Measurements from ENCODE around the gene CXCR5.

Gene CXCR5

DNA sequence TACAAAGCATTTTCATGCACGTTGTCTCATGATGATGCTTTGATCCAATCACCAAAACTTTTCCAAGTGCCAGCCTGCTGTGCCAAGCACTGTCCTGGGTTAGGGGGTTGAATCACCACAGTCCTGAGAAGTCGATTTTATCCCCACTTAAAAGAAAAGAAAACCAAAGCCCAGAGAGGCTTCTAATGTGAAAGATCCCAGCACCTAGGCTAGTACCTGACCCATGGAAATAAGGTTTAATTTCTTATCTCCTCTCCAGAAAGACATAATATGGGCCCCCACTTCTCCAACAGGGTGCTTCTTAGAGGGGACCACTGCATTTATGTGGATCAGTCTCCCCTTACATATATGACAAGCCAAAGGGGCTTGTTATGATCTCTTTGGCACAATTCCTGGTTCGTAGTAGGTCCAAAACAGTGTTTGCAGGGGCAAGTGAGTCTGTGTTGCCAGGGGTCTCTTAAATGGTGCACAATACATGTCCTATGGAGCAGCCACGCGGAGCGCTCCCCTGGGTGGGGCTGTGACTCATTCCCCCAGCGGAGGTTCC is 43.9 kb downstream of the CXCR5 start:
- DNase-seq (ENCODE audit: low read depth, low spot score), result no peak

DNA sequence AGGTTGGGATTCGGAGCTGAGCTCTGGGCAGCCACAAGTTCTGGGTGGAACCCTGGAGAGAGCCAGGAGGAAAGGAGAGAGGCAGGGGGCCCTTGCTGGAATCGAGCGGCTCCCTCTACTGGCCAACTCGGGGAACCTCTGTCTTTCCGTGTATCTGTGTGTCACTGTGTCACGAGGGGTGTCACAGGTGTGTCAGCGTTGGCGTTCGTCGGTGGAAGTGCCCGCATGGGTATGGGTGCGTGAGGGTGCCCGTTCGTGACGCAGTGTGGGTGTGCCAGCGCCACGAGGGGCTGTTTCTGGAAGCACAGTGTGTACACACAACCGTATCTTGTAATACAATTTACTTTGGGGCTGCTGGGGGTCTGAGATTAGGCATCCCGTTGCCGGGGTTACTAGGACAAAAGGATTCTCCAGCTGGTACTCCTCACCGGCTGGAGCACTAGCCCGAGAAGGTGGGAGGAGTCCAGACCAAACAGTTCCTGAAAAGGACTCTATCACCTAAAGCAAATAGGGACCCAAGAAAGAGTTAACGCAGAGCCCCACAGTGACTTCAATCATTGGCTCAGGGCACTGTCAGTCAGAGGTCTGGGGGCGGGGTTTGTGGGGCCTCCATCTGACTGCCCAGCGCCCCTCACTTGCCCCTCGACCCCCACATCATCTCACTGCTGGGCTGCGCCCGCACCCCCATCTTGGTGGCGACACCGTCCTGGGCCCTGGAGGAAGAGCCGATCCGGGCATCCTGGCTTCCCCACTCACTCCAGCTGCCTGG is 44.6 kb downstream of the CXCR5 start:
- DNase-seq (ENCODE audit: low read depth, low spot score), result peak; percentile 93

DNA sequence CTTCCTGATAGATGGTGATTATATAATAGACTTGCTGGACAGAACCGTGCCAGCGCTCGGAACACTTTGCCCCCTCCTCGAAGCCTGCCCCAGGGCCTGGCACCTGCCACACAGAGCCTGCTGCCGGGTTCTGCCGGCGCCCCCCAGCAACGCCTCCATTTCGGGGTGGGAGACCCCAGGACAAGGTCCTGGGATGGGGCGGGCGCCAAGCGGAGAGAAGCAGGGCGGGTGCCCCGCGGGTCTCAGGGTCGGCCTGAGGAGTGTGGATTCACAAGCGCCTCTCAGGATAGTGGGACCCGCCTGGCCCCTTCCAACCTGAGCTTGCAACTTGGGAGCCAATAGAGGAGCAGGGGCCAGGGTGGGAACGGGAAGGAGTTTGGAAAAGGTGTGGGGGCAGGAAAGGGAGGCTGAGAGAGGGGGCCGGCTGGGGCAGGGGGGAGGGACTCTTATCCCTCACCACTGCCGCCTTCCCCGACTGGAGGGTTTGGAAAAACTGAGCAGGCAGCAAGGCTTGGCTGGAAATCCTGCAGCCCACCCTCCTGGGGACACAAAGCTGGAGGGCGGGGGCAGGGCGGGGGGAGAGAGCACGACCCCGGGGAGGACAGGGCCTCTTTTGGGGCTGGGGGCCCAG is 45.3 kb downstream of the CXCR5 start:
- peak; percentile 79 for DNase-seq (ENCODE audit: low read depth, low spot score)

DNA sequence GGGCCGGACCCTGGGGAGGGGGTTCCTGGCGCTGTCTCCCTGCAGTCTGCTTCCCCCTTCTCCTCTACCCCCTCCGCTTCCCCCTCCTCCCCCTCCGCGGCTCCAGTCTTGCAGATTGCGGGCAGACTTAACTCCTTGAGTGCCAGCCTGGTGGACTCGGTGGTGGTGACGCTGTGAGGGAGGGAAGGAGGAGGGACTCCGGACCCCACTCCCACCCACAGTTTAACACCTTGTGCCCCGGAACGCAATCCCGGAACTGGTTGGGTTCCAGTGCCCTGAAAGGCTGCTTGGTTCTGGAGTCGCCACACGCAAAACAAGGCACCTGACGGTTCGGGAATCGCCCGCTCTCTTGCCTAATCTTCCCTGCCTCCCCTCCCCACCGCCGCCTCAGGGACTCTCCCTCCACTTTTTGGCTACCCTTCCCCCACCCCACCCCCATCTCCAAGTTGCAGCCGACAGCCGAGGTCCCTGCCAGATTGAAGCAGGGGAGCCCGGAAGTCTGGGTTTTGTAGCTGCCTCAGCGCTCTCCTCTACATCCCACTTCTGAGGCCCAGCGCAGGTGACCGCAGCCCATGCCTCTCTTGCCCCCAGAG is 45.9 kb downstream of the CXCR5 start:
- peak; percentile 89 for DNase-seq (ENCODE audit: low read depth, low spot score)

DNA sequence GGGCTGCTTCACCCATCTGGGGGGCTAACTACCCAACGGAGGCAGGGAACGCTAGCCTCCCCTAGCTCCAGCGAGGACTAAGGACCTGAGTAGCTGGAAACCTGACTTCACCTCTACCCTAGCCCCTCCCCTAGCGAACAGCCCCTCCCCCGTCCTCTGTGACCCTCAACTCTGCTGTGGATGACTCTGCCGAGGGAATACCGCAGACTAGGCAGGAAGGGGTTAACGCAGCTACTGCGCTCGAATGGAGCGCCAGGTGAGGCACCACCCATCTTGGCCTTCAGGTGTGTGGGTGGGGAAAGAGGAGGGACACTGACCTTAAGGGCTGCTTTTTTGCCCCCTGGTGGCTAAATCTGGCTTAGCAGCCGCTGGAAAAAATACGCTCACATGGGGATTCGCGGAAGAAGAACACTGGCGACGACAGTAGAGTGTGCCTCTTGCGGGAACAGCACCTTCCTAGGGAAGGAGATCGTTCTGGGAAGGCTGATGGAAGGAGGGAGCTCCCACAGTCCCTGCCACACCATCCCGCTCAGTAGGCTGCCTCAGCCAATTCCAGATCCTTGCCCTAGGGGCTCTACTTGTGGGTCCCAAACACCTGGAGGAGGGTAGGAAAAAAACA is 46.5 kb downstream of the CXCR5 start:
- DNase-seq (ENCODE audit: low read depth, low spot score), result peak; percentile 98

DNA sequence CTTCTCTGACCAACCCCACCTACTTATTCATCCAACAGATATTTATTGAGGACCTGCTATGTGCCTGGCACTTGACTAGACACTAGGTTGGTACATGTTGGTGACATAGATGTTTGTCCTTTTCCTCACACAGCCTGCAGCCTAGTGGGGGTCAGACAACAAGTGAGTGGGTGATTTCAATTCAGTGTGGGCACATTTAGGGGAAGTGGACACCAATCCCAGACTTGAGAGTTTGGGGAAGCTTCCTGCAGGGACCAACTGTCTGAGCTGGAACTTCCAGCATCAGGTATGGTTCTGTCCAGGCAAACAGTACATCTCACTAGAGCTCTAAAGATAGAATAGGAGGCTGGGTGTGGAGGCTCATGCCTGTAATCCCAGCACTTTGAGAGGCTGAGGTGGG is 47.9 kb downstream of the CXCR5 start:
- no peak for DNase-seq (ENCODE audit: low read depth, low spot score)

DNA sequence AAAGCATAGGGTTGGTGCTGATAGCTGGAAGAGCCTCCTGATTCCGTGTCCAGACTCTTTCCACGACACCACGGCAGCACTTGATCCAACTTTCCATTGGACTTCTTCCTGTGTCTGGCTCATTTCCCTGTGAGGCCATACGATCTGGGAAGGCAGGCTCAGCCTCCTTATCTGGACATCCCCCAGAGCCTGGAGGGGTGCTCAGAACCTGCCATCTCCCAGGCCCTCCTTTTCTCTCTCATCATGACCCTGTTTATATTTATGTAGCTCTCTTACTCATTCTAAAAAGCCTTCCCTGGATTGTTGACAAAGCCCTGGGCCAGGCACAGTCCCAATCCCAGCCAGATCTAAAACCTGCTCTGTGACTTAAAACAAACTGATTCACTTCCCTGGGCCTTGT is 49.8 kb downstream of the CXCR5 start:
- DNase-seq (ENCODE audit: low read depth, low spot score), result peak; percentile 67

DNA sequence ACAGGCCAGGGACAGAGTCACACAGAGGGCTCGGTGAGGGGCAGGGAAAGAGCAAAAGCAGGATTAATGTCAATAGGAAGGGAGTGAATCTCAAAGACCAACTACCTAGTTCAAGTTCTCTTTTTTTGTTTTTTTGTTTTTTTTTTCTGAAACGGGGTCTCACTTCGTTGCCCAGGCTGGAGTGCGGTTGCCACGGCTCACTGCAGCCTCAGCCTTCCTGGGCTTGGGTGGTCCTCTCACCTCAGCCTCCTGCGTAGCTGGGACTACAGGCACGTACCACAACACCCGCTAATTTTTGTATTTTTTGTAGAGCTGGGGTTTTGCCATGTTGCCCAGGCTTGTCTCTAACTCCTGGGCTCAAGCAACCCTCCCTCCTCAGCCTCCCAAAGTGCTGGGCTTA is 51.7 kb downstream of the CXCR5 start:
- DNase-seq (ENCODE audit: low read depth, low spot score), result no peak

DNA sequence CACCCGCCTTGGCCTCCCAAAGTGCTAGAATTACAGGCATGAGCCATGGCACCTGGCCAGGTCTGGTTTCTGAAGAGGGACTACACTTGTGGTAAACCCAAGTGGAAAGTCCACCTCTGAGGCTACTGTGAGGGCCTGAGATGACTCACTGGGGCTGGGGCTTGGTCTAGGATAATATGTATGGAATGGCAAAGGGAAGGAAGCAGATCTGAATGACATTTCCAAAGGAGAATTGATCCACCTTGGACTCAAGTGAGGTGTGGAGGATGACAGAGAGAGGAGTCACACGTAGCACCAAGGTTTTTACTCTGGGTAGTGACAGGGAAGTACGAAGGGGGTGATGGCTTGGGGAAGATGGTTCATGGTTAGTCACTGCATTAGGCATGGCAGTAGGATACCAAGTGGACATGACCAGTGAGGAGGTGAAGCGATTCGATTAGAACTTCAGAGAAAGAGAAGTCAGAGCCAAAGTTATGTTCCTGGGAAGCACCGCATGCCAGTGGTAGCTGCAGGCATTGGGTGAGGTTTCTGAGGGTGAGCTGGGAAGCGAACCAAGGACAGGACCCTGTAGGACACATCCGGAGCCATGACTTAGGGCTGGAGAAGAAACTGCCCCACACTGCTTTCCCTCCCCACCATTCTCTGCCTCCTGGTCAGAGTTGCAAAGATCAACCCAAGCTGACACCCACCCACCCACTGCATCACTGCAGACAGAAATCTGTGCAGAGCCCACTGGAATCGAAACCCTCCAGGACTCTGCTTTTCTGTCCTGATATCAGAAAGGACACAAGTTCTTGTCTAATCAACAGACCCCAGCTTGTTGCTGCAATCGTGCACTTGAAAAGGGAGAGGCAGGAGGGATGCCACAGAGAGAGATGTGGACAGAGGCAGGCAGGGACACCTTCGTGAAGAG is 55.1 kb downstream of the CXCR5 start:
- no peak for DNase-seq (ENCODE audit: low read depth, low spot score)

DNA sequence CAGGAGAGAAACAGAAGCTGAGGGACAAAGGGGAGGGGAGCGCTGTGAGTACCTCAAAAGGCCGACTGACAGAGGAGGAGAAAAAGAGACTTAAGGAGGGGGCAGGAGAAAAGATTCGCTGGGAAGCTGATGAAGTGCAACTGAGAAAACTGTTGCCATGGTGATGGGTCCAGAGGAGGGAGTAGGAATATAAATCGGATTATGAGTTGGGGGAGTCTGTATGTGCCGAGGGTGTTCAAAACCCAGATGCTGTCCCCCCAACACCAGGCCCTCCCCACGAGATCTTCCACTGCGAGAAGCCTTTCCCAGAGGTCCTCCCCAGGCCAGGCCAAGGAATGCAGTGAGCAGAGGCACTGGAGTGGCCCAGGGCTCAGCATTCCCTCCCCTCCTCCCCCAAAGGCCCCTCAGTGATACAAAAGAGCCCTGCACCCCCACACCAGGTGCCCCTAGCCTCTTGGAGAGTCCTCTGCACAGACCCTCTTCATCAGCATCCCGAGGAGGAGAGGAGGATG is 55.8 kb downstream of the CXCR5 start:
- DNase-seq (ENCODE audit: low read depth, low spot score), result no peak

DNA sequence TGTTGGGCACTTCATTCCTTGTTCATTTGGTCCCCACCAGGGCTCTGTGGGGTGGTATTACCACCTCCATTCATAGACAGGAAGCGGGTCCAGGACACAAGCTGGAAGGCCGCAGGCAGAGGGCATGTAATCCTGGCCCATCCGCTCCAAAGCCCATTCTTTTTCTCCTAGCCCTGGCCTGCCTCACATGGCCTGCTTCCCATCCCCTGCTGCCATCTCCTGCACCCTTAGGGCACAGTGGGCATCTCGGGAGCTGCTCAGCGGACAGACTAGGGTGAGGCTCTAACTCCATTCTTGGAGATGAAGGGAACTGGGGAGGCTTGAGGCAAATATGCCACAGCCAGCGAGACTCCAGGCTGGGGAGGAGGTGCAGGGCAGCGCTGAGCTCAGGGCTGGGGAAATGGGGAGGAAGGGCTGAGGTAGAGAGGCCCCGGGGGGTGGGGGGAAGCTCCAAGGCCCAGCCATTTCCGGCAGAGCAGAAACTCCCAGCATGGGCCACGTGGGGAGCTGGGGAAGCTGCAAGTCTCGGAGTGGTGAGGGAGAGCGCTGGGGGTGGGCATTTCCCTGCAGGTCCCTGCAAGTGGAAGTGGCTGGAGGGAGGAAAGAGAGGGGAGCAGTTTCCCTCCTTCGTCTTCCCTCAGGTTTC is 56.4 kb downstream of the CXCR5 start:
- DNase-seq (ENCODE audit: low read depth, low spot score), result peak; percentile 36

DNA sequence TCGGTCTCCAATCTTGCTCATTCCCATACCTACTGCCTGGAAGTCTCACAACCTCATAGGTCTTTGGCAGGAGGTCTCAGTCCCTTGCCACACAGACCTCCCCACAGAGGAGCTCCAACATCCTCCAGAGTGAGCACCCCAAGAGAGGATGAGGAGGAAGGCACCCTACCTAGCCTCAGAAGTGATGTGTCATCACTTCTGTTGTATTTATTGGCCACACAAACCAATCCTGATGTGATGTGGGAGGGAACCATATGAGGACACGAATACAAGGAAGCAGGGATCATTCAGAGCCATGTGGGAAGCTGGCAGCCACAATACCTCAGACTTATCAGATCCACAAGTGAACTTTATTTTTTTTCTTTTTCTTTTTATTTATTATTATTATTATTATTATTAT is 63.4 kb downstream of the CXCR5 start:
- DNase-seq (ENCODE audit: low read depth, low spot score), result no peak
